BLaER1 treated with 17β-estradiol and CSF1 and Interleukin-3, amounts not matched to agents 10 nM and 100 nM (cell line): ENCODE measurements around the gene CSMD2.

Experiments used
- H3K27ac ChIP-seq, 11 experiments: shearing (Covaris generic); formaldehyde crosslinking; 2 replicates each; pipeline ENCODE4 v1.8.1; 2022
- H3K27me3 ChIP-seq, 11 experiments: shearing (Covaris generic); formaldehyde crosslinking; 2 replicates each; pipeline ENCODE4 v1.8.1; 2022
- H3K36me3 ChIP-seq, 11 experiments: shearing (Covaris generic); formaldehyde crosslinking; 2 replicates each; pipeline ENCODE4 v1.8.1; 2022
- H3K4me1 ChIP-seq, 10 experiments: shearing (Covaris generic); formaldehyde crosslinking; 2 replicates each; pipeline ENCODE4 v1.8.1; 2022
- H3K4me2 ChIP-seq, 11 experiments: shearing (Covaris generic); formaldehyde crosslinking; 2 replicates each; pipeline ENCODE4 v1.8.1; 2022
- H3K4me3 ChIP-seq, 10 experiments: shearing (Covaris generic); formaldehyde crosslinking; 2 replicates each; pipeline ENCODE4 v1.8.1; 2022
- H3K9ac ChIP-seq, 11 experiments: shearing (Covaris generic); formaldehyde crosslinking; 2 replicates each; pipeline ENCODE4 v1.8.1; 2022
- H3K9me3 ChIP-seq, 11 experiments: shearing (Covaris generic); formaldehyde crosslinking; replicated peaks in 1 of 11; 2 replicates each; pipeline ENCODE4 v1.8.1; 2022
- H4K20me1 ChIP-seq, 11 experiments: shearing (Covaris generic); formaldehyde crosslinking; 2 replicates each; pipeline ENCODE4 v1.8.1; 2022
- Cebpa-rat ChIP-seq, 11 experiments: shearing (Covaris generic); IDR thresholded peaks; 2 replicates each; pipeline ENCODE4 v1.8.1; 2022

Gene CSMD2

GRCh38 chr1:34178072-34178471, 13.0 kb upstream of the CSMD2 start:
- Histone ChIP-seq H3K4me1 (no peaks in the 10 kb centered on the region), H3K9me3 (no peaks in the 10 kb centered on the region), H3K9ac (no peak overlapping the region), H3K4me2 (no peak overlapping the region), H3K27me3 (no peaks in the 10 kb centered on the region), H3K36me3 (no peaks in the 10 kb centered on the region), H3K27ac (no peak overlapping the region), H3K4me3 (no peak overlapping the region), H4K20me1 (no peaks in the 10 kb centered on the region)
- no peak for TF ChIP-seq Cebpa-rat (IDR thresholded peaks at IDR 0.05)

GRCh38 chr1:34176830-34177603, 12.0 kb upstream of the CSMD2 start, which contains the start of gene C1orf94:
TSS of gene C1orf94 (plus strand) at chr1:34176907. CDS start at chr1:34177790, 883 bp downstream.
- Histone ChIP-seq H4K20me1 (no peaks in the 10 kb centered on the region), H3K36me3 (no peaks in the 10 kb centered on the region), H3K27ac (no peak within 1 kb of the TSS), H3K9ac (no peak within 1 kb of the TSS), H3K27me3 (no peaks in the 10 kb centered on the region), H3K9me3 (no peaks in the 10 kb centered on the region), H3K4me1 (no peaks in the 10 kb centered on the region), H3K4me3 (no peak within 1 kb of the TSS), H3K4me2 (no peak within 1 kb of the TSS)
- no peak for TF ChIP-seq Cebpa-rat (IDR thresholded peaks at IDR 0.05)

- Histone ChIP-seq H4K20me1 (no peaks in the 10 kb centered on the region), H3K4me1 (no peaks in the 10 kb centered on the region), H3K9ac (no peak overlapping the region), H3K27me3 (no peaks in the 10 kb centered on the region), H3K36me3 (no peaks in the 10 kb centered on the region), H3K27ac (no peak overlapping the region), H3K4me2 (no peak overlapping the region), H3K4me3 (no peak overlapping the region), H3K9me3 (no peaks in the 10 kb centered on the region)
- TF ChIP-seq Cebpa-rat (IDR thresholded peaks at IDR 0.05), result no peak
Measured at GRCh38 chr1:34175744-34176143, 10.7 kb upstream of the CSMD2 start.

GRCh38 chr1:34167389-34167788, 2.4 kb upstream of the CSMD2 start:
- Histone ChIP-seq H3K4me3 (no peak overlapping the region), H4K20me1 (peaks cover 0 to 25% (median 3%) of the 10 kb centered on the region in 11 experiments; a peak in 9 of 22 replicates), H3K4me2 (peak overlapping the region in 8 of 11 experiments; percentile 91 to 99 (median 98); a peak in 16 of 22 replicates), H3K27ac (no peak overlapping the region), H3K9me3 (no peaks in the 10 kb centered on the region), H3K9ac (no peak overlapping the region), H3K4me1 (peaks cover 19 to 45% (median 40%) of the 10 kb centered on the region in 10 experiments; a peak in 19 of 20 replicates), H3K36me3 (no peaks in the 10 kb centered on the region), H3K27me3 (peaks cover 42 to 64% (median 57%) of the 10 kb centered on the region in 11 experiments)
- TF ChIP-seq Cebpa-rat (IDR thresholded peaks at IDR 0.05), result no peak

- Histone ChIP-seq H3K27me3 (peaks cover 45 to 70% (median 63%) of the 10 kb centered on the region in 11 experiments), H3K9me3 (no peaks in the 10 kb centered on the region), H3K4me3 (peak overlapping the region; percentile 44 to 67 (median 54)), H3K4me2 (peak overlapping the region; percentile 91 to 100 (median 98)), H3K4me1 (peaks cover 19 to 45% (median 40%) of the 10 kb centered on the region in 10 experiments; a peak in 19 of 20 replicates), H3K27ac (peak overlapping the region in 6 of 11 experiments; percentile 29 to 62 (median 42); a peak in 11 of 22 replicates), H4K20me1 (peaks cover 0 to 27% (median 3%) of the 10 kb centered on the region in 11 experiments; a peak in 9 of 22 replicates), H3K36me3 (no peaks in the 10 kb centered on the region), H3K9ac (peak overlapping the region in 9 of 11 experiments; percentile 11 to 62 (median 50); a peak in 12 of 22 replicates)
- TF ChIP-seq Cebpa-rat (IDR thresholded peaks at IDR 0.05), result no peak
Measured at GRCh38 chr1:34166625-34167361, 1.8 kb upstream of the CSMD2 start.

GRCh38 chr1:34166191-34166624, 1.2 kb upstream of the CSMD2 start:
- Histone ChIP-seq H3K4me3 (peak overlapping the region; percentile 44 to 67 (median 54)), H3K4me1 (peaks cover 19 to 45% (median 40%) of the 10 kb centered on the region in 10 experiments; a peak in 19 of 20 replicates)

GRCh38 chr1:34165422-34165921, 442 bp upstream of the CSMD2 start:
- no peaks in the 10 kb centered on the region for H3K9me3 ChIP-seq
- peaks cover 0 to 27% (median 3%) of the 10 kb centered on the region in 11 experiments; a peak in 9 of 22 replicates for H4K20me1 ChIP-seq
- H3K27ac ChIP-seq, result no peak overlapping the region
- no peak overlapping the region for H3K9ac ChIP-seq
- no peak for TF ChIP-seq Cebpa-rat (IDR thresholded peaks at IDR 0.05)
- no peaks in the 10 kb centered on the region for H3K36me3 ChIP-seq
- peaks cover 19 to 45% (median 40%) of the 10 kb centered on the region in 10 experiments; a peak in 19 of 20 replicates for H3K4me1 ChIP-seq
- peak overlapping the region; percentile 58 to 72 (median 61) for H3K4me3 ChIP-seq
- peak overlapping the region; percentile 94 to 100 (median 98) for H3K4me2 ChIP-seq
- peaks cover 55 to 83% (median 76%) of the 10 kb centered on the region in 11 experiments for H3K27me3 ChIP-seq

More at GRCh38 chr1:34166191-34166624, 1.2 kb upstream of the CSMD2 start:
- Histone ChIP-seq H3K4me2 (peak overlapping the region; percentile 91 to 100 (median 98)), H3K9me3 (no peaks in the 10 kb centered on the region), H3K27me3 (peaks cover 51 to 76% (median 69%) of the 10 kb centered on the region in 11 experiments), H3K36me3 (no peaks in the 10 kb centered on the region), H3K9ac (peak overlapping the region in 9 of 11 experiments; percentile 11 to 62 (median 50); a peak in 12 of 22 replicates), H4K20me1 (peaks cover 0 to 27% (median 3%) of the 10 kb centered on the region in 11 experiments; a peak in 9 of 22 replicates), H3K27ac (peak overlapping the region in 6 of 11 experiments; percentile 29 to 62 (median 42); a peak in 11 of 22 replicates)
- no peak for TF ChIP-seq Cebpa-rat (IDR thresholded peaks at IDR 0.05)

- Histone ChIP-seq H3K9ac (peak overlapping the region in 10 of 11 experiments; percentile 1 to 60 (median 42); a peak in 16 of 22 replicates), H3K4me1 (peaks cover 19 to 45% (median 40%) of the 10 kb centered on the region in 10 experiments; a peak in 19 of 20 replicates), H3K4me3 (peak overlapping the region; percentile 58 to 72 (median 61)), H3K27me3 (peaks cover 62 to 95% (median 86%) of the 10 kb centered on the region in 11 experiments), H3K27ac (no peak overlapping the region), H3K9me3 (no peaks in the 10 kb centered on the region), H3K36me3 (no peaks in the 10 kb centered on the region), H4K20me1 (peaks cover 0 to 27% (median 3%) of the 10 kb centered on the region in 11 experiments; a peak in 9 of 22 replicates), H3K4me2 (peak overlapping the region; percentile 94 to 100 (median 98))
- no peak for TF ChIP-seq Cebpa-rat (IDR thresholded peaks at IDR 0.05)
Measured at GRCh38 chr1:34163792-34164731, 968 bp downstream of the CSMD2 start.
